ENCODE results near the gene ST3GAL3.

Gene ST3GAL3, protein sequence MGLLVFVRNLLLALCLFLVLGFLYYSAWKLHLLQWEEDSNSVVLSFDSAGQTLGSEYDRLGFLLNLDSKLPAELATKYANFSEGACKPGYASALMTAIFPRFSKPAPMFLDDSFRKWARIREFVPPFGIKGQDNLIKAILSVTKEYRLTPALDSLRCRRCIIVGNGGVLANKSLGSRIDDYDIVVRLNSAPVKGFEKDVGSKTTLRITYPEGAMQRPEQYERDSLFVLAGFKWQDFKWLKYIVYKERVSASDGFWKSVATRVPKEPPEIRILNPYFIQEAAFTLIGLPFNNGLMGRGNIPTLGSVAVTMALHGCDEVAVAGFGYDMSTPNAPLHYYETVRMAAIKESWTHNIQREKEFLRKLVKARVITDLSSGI

GRCh38 chr1:43707190-43708001 is at the start of gene ST3GAL3:
ST3GAL3 (plus strand) TSS chr1:43707536; CDS start chr1:43736263, 28,727 bp downstream.
- Histone ChIP-seq H3K27ac (ENCODE audit: low read length) (no peak within 1 kb of the TSS), H3K4me3 (ENCODE audit: low read length) (peak within 1 kb of the TSS; percentile 91), H3K4me1 (ENCODE audit: control insufficient read depth, insufficient read depth, low read length) (0 out of 2 replicates have a peak, but pooled peaks cover 1% of the 10 kb centered on the region), H3K36me3 (ENCODE audit: control insufficient read depth, insufficient read depth, low read length) (peaks cover 17% of the 10 kb centered on the region; the same call in 1 of the 2 replicates), H3K9me3 (ENCODE audit: control insufficient read depth, insufficient read depth, low read length) (no peaks in the 10 kb centered on the region), H3K27me3 (ENCODE audit: control insufficient read depth, insufficient read depth, low read length) (no peaks in the 10 kb centered on the region)
- no CpG with 5 or more reads among the region's 103 CpGs for WGBS (ENCODE audit: insufficient coverage, insufficient read length)
- peak; percentile 88 for DNase-seq (ENCODE audit: low read depth, low spot score)

- H3K27me3 ChIP-seq (ENCODE audit: control insufficient read depth, insufficient read depth, low read length), result no peaks in the 10 kb centered on the region
- 100% methylated on average over 2 of the region's 14 CpGs for WGBS (ENCODE audit: insufficient coverage, insufficient read length)
- H3K9me3 ChIP-seq (ENCODE audit: control insufficient read depth, insufficient read depth, low read length), result no peaks in the 10 kb centered on the region
- no peak overlapping the region for H3K4me3 ChIP-seq (ENCODE audit: low read length)
- no peaks in the 10 kb centered on the region for H3K4me1 ChIP-seq (ENCODE audit: control insufficient read depth, insufficient read depth, low read length)
- peaks cover 39% of the 10 kb centered on the region for H3K36me3 ChIP-seq (ENCODE audit: control insufficient read depth, insufficient read depth, low read length)
- H3K27ac ChIP-seq (ENCODE audit: low read length), result no peak overlapping the region
- no peak for DNase-seq (ENCODE audit: low read depth, low spot score)
Observed at GRCh38 chr1:43659212-43660166, 47.8 kb upstream of the ST3GAL3 start.

- Histone ChIP-seq H3K36me3 (ENCODE audit: control insufficient read depth, insufficient read depth, low read length) (peaks cover 36% of the 10 kb centered on the region), H3K27me3 (ENCODE audit: control insufficient read depth, insufficient read depth, low read length) (no peaks in the 10 kb centered on the region), H3K9me3 (ENCODE audit: control insufficient read depth, insufficient read depth, low read length) (no peaks in the 10 kb centered on the region), H3K27ac (ENCODE audit: low read length) (no peak overlapping the region), H3K4me1 (ENCODE audit: control insufficient read depth, insufficient read depth, low read length) (no peaks in the 10 kb centered on the region), H3K4me3 (ENCODE audit: low read length) (no peak overlapping the region)
- WGBS (ENCODE audit: insufficient coverage, insufficient read length), result no CpG with 5 or more reads among the region's 4 CpGs
- peak; percentile 79 for DNase-seq (ENCODE audit: low read depth, low spot score)
Observed at GRCh38 chr1:43660355-43660754, 47.0 kb upstream of the ST3GAL3 start.

- DNase-seq (ENCODE audit: low read depth, low spot score), result no peak
- no peak overlapping the region for H3K4me3 ChIP-seq (ENCODE audit: low read length)
- no peaks in the 10 kb centered on the region for H3K9me3 ChIP-seq (ENCODE audit: control insufficient read depth, insufficient read depth, low read length)
- H3K27me3 ChIP-seq (ENCODE audit: control insufficient read depth, insufficient read depth, low read length), result no peaks in the 10 kb centered on the region; the same call in 1 of the 2 replicates
- no CpG with 5 or more reads among the region's 4 CpGs for WGBS (ENCODE audit: insufficient coverage, insufficient read length)
- no peaks in the 10 kb centered on the region for H3K4me1 ChIP-seq (ENCODE audit: control insufficient read depth, insufficient read depth, low read length)
- no peak overlapping the region for H3K27ac ChIP-seq (ENCODE audit: low read length)
- H3K36me3 ChIP-seq (ENCODE audit: control insufficient read depth, insufficient read depth, low read length), result peaks cover 55% of the 10 kb centered on the region
Observed at GRCh38 chr1:43664369-43664768, 43.0 kb upstream of the ST3GAL3 start.

GRCh38 chr1:43666608-43667007 is 40.7 kb upstream of the ST3GAL3 start:
- no peak overlapping the region for H3K27ac ChIP-seq (ENCODE audit: low read length)
- no peak for DNase-seq (ENCODE audit: low read depth, low spot score)

DNA sequence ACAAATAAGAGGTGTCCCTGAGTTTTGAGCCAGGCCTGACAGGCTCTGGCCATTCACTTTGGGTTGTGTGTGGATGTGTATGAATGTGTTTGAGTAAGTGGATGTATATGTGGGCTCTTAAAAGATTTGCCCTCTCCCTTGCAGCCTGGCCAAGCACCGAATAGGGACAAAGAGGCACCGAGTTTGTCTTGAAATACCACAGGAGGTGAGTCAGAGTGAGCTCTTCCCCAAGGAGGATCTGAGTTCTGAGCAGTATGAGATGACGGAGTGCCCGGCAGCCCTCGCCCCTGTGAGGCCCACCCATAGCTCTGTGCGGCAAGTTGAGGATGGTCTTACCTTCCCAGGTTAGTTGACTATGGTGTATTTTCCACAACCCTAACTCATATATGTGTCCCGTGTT is 38.4 kb upstream of the ST3GAL3 start:
- peaks cover 54% of the 10 kb centered on the region for H3K36me3 ChIP-seq (ENCODE audit: control insufficient read depth, insufficient read depth, low read length)
- DNase-seq (ENCODE audit: low read depth, low spot score), result no peak

More at GRCh38 chr1:43666608-43667007, 40.7 kb upstream of the ST3GAL3 start:
- no peak overlapping the region for H3K4me3 ChIP-seq (ENCODE audit: low read length)
- H3K27me3 ChIP-seq (ENCODE audit: control insufficient read depth, insufficient read depth, low read length), result no peaks in the 10 kb centered on the region; the same call in 1 of the 2 replicates
- H3K9me3 ChIP-seq (ENCODE audit: control insufficient read depth, insufficient read depth, low read length), result no peaks in the 10 kb centered on the region
- H3K4me1 ChIP-seq (ENCODE audit: control insufficient read depth, insufficient read depth, low read length), result no peaks in the 10 kb centered on the region
- peaks cover 64% of the 10 kb centered on the region for H3K36me3 ChIP-seq (ENCODE audit: control insufficient read depth, insufficient read depth, low read length)

GRCh38 chr1:43669878-43670277 is 37.5 kb upstream of the ST3GAL3 start:
- DNase-seq (ENCODE audit: low read depth, low spot score), result no peak
- no peaks in the 10 kb centered on the region; the same call in 1 of the 2 replicates for H3K27me3 ChIP-seq (ENCODE audit: control insufficient read depth, insufficient read depth, low read length)
- peaks cover 54% of the 10 kb centered on the region for H3K36me3 ChIP-seq (ENCODE audit: control insufficient read depth, insufficient read depth, low read length)
- H3K9me3 ChIP-seq (ENCODE audit: control insufficient read depth, insufficient read depth, low read length), result no peaks in the 10 kb centered on the region
- no peaks in the 10 kb centered on the region for H3K4me1 ChIP-seq (ENCODE audit: control insufficient read depth, insufficient read depth, low read length)
- no peak overlapping the region for H3K27ac ChIP-seq (ENCODE audit: low read length)
- no peak overlapping the region for H3K4me3 ChIP-seq (ENCODE audit: low read length)
- no CpG with 5 or more reads among the region's 5 CpGs for WGBS (ENCODE audit: insufficient coverage, insufficient read length)

More for the DNA sequence above, 38.4 kb upstream of the ST3GAL3 start:
- H3K4me3 ChIP-seq (ENCODE audit: low read length), result no peak overlapping the region
- WGBS (ENCODE audit: insufficient coverage, insufficient read length), result no CpG with 5 or more reads among the region's 7 CpGs
- no peak overlapping the region for H3K27ac ChIP-seq (ENCODE audit: low read length)
- H3K27me3 ChIP-seq (ENCODE audit: control insufficient read depth, insufficient read depth, low read length), result no peaks in the 10 kb centered on the region; the same call in 1 of the 2 replicates
- no peaks in the 10 kb centered on the region for H3K4me1 ChIP-seq (ENCODE audit: control insufficient read depth, insufficient read depth, low read length)
- H3K9me3 ChIP-seq (ENCODE audit: control insufficient read depth, insufficient read depth, low read length), result no peaks in the 10 kb centered on the region

DNA sequence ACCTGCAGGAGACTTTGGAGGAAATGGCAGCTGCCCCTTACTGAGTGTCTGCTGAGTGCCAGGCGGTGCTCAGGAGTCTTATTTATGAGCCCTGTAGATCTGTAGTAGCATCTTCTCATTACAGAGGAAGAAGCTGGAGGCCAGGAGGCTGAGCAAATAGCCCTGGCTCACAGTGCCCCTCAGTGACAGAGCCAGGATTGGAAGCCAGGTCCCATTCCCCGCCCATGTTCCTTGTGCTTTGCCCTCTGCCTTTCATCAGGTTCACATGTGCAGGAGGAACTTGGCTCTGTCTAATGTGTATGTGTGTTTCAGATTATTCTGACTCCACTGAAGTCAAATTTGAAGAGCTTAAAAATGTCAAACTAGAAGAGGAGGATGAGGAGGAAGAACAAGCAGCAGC is 36.1 kb upstream of the ST3GAL3 start:
- no peak overlapping the region for H3K27ac ChIP-seq (ENCODE audit: low read length)
- no peak for DNase-seq (ENCODE audit: low read depth, low spot score)
- H3K36me3 ChIP-seq (ENCODE audit: control insufficient read depth, insufficient read depth, low read length), result peaks cover 56% of the 10 kb centered on the region
- no CpG with 5 or more reads among the region's 2 CpGs for WGBS (ENCODE audit: insufficient coverage, insufficient read length)
- no peak overlapping the region for H3K4me3 ChIP-seq (ENCODE audit: low read length)
- H3K27me3 ChIP-seq (ENCODE audit: control insufficient read depth, insufficient read depth, low read length), result no peaks in the 10 kb centered on the region; the same call in 1 of the 2 replicates
- H3K4me1 ChIP-seq (ENCODE audit: control insufficient read depth, insufficient read depth, low read length), result no peaks in the 10 kb centered on the region
- no peaks in the 10 kb centered on the region for H3K9me3 ChIP-seq (ENCODE audit: control insufficient read depth, insufficient read depth, low read length)

DNA sequence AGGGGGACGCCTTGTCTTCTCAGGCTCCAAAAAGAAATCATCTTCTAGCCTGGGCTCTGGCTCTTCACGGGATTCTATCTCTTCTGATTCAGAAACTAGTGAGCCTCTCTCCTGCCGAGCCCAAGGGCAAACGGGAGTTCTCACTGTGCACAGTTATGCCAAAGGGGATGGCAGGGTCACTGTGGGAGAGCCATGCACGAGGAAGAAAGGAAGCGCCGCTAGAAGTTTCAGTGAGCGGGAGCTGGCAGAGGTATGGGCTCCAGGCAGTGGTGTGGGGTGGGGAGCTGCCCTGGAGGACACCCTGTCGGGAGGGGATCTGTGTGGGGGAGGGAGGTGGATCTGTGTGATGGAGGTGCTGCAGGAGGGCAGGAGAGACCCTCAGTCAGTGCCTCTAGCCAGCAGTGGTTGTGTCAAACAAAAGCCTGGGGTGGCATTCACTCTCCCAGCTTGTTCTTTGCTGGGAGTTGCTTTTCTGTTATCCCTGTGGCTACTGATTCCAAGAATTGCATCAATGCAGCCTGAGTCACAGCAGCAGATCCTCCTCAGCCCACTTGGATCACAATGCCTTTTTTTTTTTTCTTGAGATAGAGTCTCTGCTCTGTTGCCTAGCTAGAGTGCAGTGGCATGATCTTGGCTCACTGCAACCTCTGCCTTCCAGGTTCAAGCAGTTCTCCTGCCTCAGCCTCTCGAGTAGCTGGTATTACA is 35.6 kb upstream of the ST3GAL3 start:
- no CpG with 5 or more reads among the region's 10 CpGs for WGBS (ENCODE audit: insufficient coverage, insufficient read length)
- H3K36me3 ChIP-seq (ENCODE audit: control insufficient read depth, insufficient read depth, low read length), result peaks cover 51% of the 10 kb centered on the region
- no peaks in the 10 kb centered on the region; the same call in 1 of the 2 replicates for H3K27me3 ChIP-seq (ENCODE audit: control insufficient read depth, insufficient read depth, low read length)
- no peak overlapping the region for H3K27ac ChIP-seq (ENCODE audit: low read length)
- H3K4me3 ChIP-seq (ENCODE audit: low read length), result no peak overlapping the region
- H3K4me1 ChIP-seq (ENCODE audit: control insufficient read depth, insufficient read depth, low read length), result no peaks in the 10 kb centered on the region
- H3K9me3 ChIP-seq (ENCODE audit: control insufficient read depth, insufficient read depth, low read length), result no peaks in the 10 kb centered on the region
- DNase-seq (ENCODE audit: low read depth, low spot score), result no peak

All from iPS DF 6.9 (cell line).